ENCODE measurements around the gene CNTNAP2. TPM values are rescaled to one million over a fixed set of nuclear protein-coding genes. Genes with fewer than 3 reads are reported as not detected.
"Not testable (repeated sequence)": the region's sequence is repeated elsewhere in the genome, so short reads cannot be mapped to it uniquely, and the experiment has no call there.

Gene CNTNAP2
- total RNA-seq, 1 donor from 2014 or later = 110 TPM

DNA sequence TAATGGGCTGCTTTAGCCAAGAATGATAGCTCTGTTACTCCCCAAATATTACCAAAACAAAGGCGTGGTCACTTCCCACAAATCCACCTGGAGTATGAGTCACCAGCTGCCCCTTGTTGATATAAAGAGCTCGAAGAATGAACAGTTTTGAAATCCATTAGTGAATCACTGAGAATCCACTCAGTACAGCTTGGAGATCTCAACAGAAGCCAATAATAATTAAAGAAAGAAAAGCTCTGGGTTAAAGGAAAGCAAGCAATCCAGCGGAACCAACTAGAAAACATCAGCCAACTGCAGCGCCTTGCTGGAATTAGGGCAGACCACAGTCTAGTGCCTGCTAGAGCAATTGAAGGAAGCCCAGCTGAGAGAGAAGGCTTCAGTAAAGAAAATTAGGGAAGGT, 1897.9 kb downstream of the CNTNAP2 start:
- DNase-seq (ENCODE audit: low spot score in 2 of 2) (no peak), FAIRE-seq (no peak)

DNA sequence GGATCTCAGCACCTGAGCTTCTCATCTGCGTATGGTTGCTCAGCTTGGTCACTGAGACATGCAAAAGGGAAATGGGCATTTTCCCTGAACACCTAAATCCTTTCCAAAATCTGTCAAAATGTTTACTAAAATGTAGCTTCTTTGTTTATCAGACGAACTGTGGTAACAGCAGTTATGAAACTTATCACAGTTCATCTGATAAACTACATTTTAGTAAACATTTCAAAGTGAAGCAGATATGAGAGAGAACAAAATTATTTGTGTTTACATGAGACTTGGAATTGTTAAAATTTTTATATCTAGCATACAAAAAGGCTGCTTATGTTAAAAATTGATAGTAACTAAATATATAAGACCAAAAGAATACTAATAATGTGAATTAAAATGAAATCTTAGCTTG, 1900.5 kb downstream of the CNTNAP2 start:
- no peak for DNase-seq (ENCODE audit: low spot score in 2 of 2)
- no peak for FAIRE-seq

DNA sequence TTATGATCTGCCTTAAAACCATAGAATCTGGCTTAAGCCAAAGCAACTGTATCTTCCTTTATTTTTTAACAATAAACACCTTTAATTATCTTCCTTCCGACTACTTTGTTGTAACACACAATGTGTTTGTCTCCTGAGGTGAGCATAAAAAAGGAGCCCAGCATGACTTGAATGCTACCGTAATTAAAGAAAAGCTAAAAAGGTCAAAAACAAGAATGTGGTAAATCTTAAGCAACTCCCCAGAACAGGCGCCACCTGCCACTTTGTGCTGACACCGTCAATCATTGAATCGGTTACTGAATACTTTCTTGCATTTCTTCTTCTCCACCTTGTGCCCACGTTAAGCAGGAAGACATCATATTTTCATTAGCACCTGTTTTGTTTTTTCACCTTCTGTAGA, 1904.1 kb downstream of the CNTNAP2 start:
- no peak for FAIRE-seq
- DNase-seq (ENCODE audit: low spot score in 2 of 2) = no peak

DNA sequence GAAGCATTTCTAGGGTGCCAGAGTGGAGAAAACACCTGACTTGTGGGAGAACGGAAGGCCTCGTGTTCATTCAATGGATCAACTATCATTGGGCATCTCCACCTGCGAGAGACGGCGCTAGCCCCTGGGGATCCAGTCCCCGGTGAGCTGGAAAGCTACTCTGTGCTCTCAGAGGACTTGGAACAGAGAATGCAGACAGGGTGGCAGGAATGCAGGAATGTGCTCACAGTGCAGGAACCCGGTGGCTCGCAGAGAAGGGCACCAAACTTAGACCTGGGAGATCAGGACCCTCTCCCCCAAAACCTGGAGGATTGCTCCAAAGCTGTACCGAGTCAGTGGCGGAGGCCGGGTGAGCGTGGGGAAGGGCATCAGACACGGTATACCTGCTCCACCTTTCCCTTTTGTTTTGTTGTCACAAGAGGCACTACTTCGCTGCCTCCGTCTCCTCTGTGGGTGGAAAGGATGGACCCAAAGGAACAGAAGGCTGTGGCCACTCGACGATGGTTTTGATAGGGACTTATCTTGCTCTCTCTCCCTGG, 1905.0 kb downstream of the CNTNAP2 start:
- FAIRE-seq (no peak), DNase-seq (ENCODE audit: low spot score in 2 of 2) (no peak)

DNA sequence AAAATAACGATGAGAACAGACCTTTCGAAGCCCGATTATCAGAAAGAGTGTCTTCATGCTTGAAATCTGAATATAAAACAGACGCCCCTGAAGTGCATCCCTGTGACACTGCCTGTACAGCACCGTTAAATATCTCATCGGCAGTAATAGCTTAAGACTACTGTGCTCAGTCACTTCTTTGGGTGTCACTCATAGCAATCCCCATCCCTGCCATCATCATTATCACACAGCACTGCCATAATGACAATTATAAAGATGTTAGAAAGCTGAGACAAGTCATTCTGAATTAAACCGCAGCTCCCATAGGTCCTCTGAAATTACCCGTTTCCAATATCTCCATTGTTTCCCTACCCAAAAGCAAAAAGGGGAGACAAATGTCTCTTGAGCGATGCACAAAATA, 1906.2 kb downstream of the CNTNAP2 start:
- no peak for FAIRE-seq
- no peak for DNase-seq (ENCODE audit: low spot score in 2 of 2)

- DNase-seq (ENCODE audit: low spot score in 2 of 2) = no peak
- FAIRE-seq = no peak
These were observed 1910.1 kb downstream of the CNTNAP2 start for GRCh38 chr7:148026713-148027112.

- no peak for DNase-seq (ENCODE audit: low spot score in 2 of 2)
- no peak for FAIRE-seq
These were observed 1911.6 kb downstream of the CNTNAP2 start for GRCh38 chr7:148028165-148028564.

DNA sequence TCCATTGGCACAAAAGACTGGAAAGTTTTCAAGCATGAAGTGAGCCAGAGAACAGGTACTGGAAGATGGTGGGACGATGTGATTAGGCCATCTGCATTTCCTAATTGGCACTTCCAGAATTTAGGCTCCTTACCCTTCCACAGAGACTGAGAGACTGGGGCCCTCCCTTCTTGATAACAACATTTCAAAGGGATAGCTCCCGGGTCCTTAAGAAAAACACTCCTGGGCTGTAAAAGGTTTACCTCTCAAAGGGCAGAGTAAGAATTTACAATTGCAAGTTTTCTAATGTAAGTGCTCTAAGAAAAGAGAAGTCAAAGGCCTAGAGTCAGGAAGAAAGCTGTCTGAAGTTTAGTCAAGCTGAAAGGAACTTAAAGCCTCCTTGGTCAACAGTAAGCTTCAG, 1914.4 kb downstream of the CNTNAP2 start:
- FAIRE-seq (no peak), DNase-seq (ENCODE audit: low spot score in 2 of 2) (no peak)

DNA sequence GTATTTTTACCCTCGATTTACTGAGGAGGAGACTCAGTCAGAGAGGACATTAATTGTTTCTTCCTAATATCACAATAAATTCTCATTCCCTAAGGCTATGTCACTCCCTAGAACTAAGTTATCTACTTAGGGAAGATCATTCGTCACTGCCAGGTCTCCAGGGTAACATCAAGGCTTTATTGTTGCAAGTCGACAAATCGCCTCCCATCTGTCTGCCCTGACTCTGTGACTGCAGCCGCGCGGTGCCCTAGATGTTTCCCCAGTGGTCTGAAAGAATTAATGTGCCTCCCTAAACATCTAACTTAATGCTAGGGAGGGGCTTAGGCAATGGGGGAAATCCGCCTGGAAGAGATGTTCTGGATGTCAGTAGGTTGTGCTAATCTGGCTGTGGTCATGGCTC, 1915.2 kb downstream of the CNTNAP2 start:
- DNase-seq (ENCODE audit: low spot score in 2 of 2) = no peak

GRCh38 chr7:148035950-148036349, 1919.3 kb downstream of the CNTNAP2 start:
- DNase-seq (ENCODE audit: low spot score in 2 of 2) (no peak), FAIRE-seq (no peak)

More for the DNA sequence above, 1915.2 kb downstream of the CNTNAP2 start:
- FAIRE-seq = no peak

DNA sequence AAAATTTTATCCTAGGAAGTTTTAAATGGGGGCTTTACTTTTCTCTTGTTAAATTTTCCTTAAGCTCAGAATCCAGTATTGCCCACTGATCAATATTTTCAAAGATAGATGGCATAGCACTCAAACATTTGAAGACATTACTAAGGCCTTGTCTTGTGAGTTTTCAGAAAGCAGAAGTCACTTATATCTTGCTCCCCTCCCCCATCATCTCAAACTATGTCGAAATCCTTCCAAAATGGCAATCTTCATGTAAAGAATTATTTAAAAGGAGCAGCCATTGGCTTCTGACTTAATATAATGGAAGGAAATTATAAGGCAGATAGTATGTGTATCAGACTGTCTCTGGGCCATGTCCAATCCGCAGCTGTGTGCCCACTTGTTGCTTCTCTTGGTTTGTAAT, 1920.4 kb downstream of the CNTNAP2 start:
- no peak for FAIRE-seq
- DNase-seq (ENCODE audit: low spot score in 2 of 2) = no peak

DNA sequence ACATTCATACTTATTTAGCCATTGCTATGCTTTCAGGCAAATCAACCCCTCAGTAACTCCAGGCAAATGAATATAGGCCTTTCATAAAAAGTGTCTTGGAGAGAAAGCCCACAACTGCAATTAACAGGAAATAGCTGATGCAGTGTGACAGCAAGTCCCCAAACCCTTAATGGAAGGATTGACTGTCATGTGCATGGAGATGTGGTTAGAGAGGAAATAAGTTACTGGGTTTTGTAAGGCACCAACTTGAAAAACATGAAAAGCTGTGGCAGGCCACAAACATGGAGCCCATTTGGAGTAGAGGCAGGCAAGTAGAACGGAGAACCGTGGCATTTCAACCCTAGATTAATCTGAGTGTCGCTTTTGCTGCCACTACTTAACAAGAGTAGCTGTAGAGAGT, 1924.6 kb downstream of the CNTNAP2 start:
- no peak for DNase-seq (ENCODE audit: low spot score in 2 of 2)
- no peak for FAIRE-seq

GRCh38 chr7:148042935-148043631, 1926.5 kb downstream of the CNTNAP2 start:
- DNase-seq (ENCODE audit: low spot score in 2 of 2) (no peak), FAIRE-seq (no peak)

GRCh38 chr7:148044173-148044572, 1927.6 kb downstream of the CNTNAP2 start:
- no peak for DNase-seq (ENCODE audit: low spot score in 2 of 2)
- FAIRE-seq = no peak

GRCh38 chr7:148045521-148045920, 1928.9 kb downstream of the CNTNAP2 start:
- no peak for FAIRE-seq
- no peak for DNase-seq (ENCODE audit: low spot score in 2 of 2)

DNA sequence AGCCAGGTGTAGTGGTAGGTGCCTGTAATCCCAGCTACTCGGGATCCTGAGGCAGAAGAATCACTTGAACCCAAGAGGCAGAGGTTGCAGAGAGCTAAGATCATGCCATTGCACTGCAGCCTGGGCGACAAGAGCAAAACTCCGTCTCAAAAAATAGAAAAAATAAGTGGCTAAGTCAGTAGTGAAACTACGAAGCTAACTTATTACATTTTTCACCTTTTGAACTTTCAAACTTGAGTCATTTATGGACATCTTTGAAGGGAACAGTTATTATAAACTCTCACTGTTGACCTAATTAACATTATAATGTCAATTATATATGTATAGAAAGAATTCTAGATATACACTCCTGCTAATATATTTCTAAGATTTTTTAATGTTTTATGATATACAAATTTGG, 1932.5 kb downstream of the CNTNAP2 start:
- FAIRE-seq (peak; percentile 24), DNase-seq (ENCODE audit: low spot score in 2 of 2) (no peak)

GRCh38 chr7:148050492-148051158, 1934.0 kb downstream of the CNTNAP2 start:
- FAIRE-seq (peak; percentile 54), DNase-seq (ENCODE audit: low spot score in 2 of 2) (no peak)

GRCh38 chr7:148056406-148056805, 1939.8 kb downstream of the CNTNAP2 start:
- FAIRE-seq (no peak), DNase-seq (ENCODE audit: low spot score in 2 of 2) (no peak)

- DNase-seq (ENCODE audit: low spot score in 2 of 2) (no peak), FAIRE-seq (no peak)
These were observed 1941.5 kb downstream of the CNTNAP2 start for GRCh38 chr7:148058092-148058491.

- DNase-seq (ENCODE audit: low spot score in 2 of 2) (no peak), FAIRE-seq (no peak)
These were observed 1942.2 kb downstream of the CNTNAP2 start for GRCh38 chr7:148058753-148059152.

DNA sequence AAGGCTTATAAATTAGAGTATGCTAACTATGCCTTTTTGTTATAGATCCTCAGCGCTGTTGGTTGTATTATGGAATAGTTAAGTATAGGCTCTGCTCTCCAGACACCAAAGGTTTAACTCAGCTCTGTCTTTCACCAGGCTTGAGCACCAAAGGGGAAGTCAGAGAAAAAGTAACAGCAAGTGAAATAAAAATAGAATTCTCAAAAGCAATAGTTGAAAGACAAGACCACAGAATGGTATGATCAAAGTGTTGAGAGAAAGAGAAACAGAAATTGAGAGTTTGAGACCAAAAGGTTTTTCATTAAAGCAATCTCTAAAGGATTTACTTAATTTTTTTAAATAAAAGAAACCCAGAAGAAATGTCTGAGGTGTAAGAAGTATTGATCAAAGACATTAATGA, 1944.1 kb downstream of the CNTNAP2 start:
- FAIRE-seq (no peak), DNase-seq (ENCODE audit: low spot score in 2 of 2) (no peak)

GRCh38 chr7:148078111-148078510, 1961.5 kb downstream of the CNTNAP2 start:
- FAIRE-seq; DNase-seq (ENCODE audit: low spot score in 2 of 2): not testable (repeated sequence)

All from frontal cortex (tissue), 4 donors.